Suprapubic skin (tissue), 4 donors: ENCODE results near the gene HORMAD2. TPM values are rescaled to one million over a fixed set of nuclear protein-coding genes. Genes with fewer than 3 reads are reported as not detected.

ENCODE experiments used
- DNase-seq, 2 donors: peaks; one replicate each; pipeline ENCODE4 v3.0.0-alpha.2; 2019; ENCODE audit warnings: low spot score in 2 of 2
- H3K27ac ChIP-seq: fragments of 200-600 bp; sonication (generic); one replicate; pipeline ENCODE4 v1.5.1; 2019
- H3K27me3 ChIP-seq: fragments of 200-600 bp; sonication (generic); one replicate; pipeline ENCODE4 v1.5.1; 2019
- H3K36me3 ChIP-seq: fragments of 200-600 bp; sonication (generic); one replicate; pipeline ENCODE4 v1.5.1; 2019
- H3K4me1 ChIP-seq: fragments of 200-600 bp; sonication (generic); one replicate; pipeline ENCODE4 v1.5.1; 2019
- H3K4me3 ChIP-seq: fragments of 200-600 bp; sonication (generic); one replicate; pipeline ENCODE4 v1.5.1; 2019; ENCODE audit warnings: mild to moderate bottlenecking
- H3K9me3 ChIP-seq: fragments of 200-600 bp; sonication (generic); one replicate; pipeline ENCODE4 v1.5.1; 2019
- CTCF ChIP-seq, 2 donors: fragments of 200-600 bp in 1 of 2; fragments of 450-650 bp in 1 of 2; sonication (generic) in 1 of 2; IDR thresholded peaks; one replicate each; pipeline ENCODE4 v1.5.1; 2016 to 2019; ENCODE audit warnings: antibody characterized with exemption in 2 of 2, mild to moderate bottlenecking in 1 of 2, moderate library complexity in 1 of 2
- EP300 ChIP-seq: sonication (generic); formaldehyde crosslinking; IDR thresholded peaks from one replicate; pipeline ENCODE4 v1.6.1; 2017; ENCODE audit warnings: antibody characterized with exemption
- POLR2A ChIP-seq, 2 donors: fragments of 450-650 bp; IDR thresholded peaks; one replicate each; pipeline ENCODE4 v1.6.1; 2017; ENCODE audit warnings: antibody characterized with exemption in 2 of 2, mild to moderate bottlenecking in 2 of 2, moderate library complexity in 2 of 2
- POLR2AphosphoS5 ChIP-seq, 3 donors: sonication (generic); formaldehyde crosslinking; IDR thresholded peaks; one replicate each; pipeline ENCODE4 v1.6.1; 2017; ENCODE audit warnings: antibody characterized with exemption in 3 of 3
- WGBS: methylation state at CpG from one replicate; pipeline ENCODE4 v1.1.5; 2018; 5-methylcytosine and 5-hydroxymethylcytosine counted together
- total RNA-seq, 4 donors: library from RNA; depleted of rRNA; stranded (reverse); fragments of >200 nt; gene quantifications; one replicate each; pipeline ENCODE4 v1.1.0, GENCODE V29; 2016

The HORMAD2 gene
- total RNA-seq, 4 donors from 2014 or later, result not detected

GRCh38 chr22:30043161-30043560, 37.1 kb upstream of the HORMAD2 start:
- 53% methylated on average over 4 of the region's 4 CpGs for WGBS
- H3K36me3 ChIP-seq, result no peaks in the 10 kb centered on the region
- no peak for DNase-seq
- no peak overlapping the region for H3K27ac ChIP-seq
- no peak for TF ChIP-seq CTCF (IDR thresholded peaks at IDR 0.05)
- TF ChIP-seq POLR2AphosphoS5 (IDR thresholded peaks at IDR 0.05), result no peak
- TF ChIP-seq EP300, result no peak
- no peak for TF ChIP-seq POLR2A (IDR thresholded peaks at IDR 0.05)
- peaks cover 25% of the 10 kb centered on the region for H3K4me1 ChIP-seq
- no peaks in the 10 kb centered on the region for H3K9me3 ChIP-seq
- no peak overlapping the region for H3K4me3 ChIP-seq
- no peaks in the 10 kb centered on the region for H3K27me3 ChIP-seq

- no peak overlapping the region for H3K4me3 ChIP-seq
- H3K9me3 ChIP-seq, result no peaks in the 10 kb centered on the region
- H3K36me3 ChIP-seq, result no peaks in the 10 kb centered on the region
- peak in 1 of 2 donors; percentile 67 for DNase-seq
- TF ChIP-seq POLR2AphosphoS5 (IDR thresholded peaks at IDR 0.05), result peak in 1 of 3 donors; percentile 30
- TF ChIP-seq POLR2A (IDR thresholded peaks at IDR 0.05), result no peak
- TF ChIP-seq CTCF (IDR thresholded peaks at IDR 0.05), result no peak
- whole genome bisulfite sequencing, result 23% methylated on average over 3 of the region's 3 CpGs
- H3K4me1 ChIP-seq, result peaks cover 19% of the 10 kb centered on the region
- H3K27me3 ChIP-seq, result no peaks in the 10 kb centered on the region
- no peak overlapping the region for H3K27ac ChIP-seq
Observed at GRCh38 chr22:30044369-30044768, 35.9 kb upstream of the HORMAD2 start.

- H3K9me3 ChIP-seq, result no peaks in the 10 kb centered on the region
- H3K27me3 ChIP-seq, result no peaks in the 10 kb centered on the region
- H3K36me3 ChIP-seq, result no peaks in the 10 kb centered on the region
- WGBS, result 64% methylated on average over 4 of the region's 4 CpGs
- no peak overlapping the region for H3K27ac ChIP-seq
- TF ChIP-seq POLR2A (IDR thresholded peaks at IDR 0.05) (no peak), CTCF (IDR thresholded peaks at IDR 0.05) (no peak), POLR2AphosphoS5 (IDR thresholded peaks at IDR 0.05) (no peak), EP300 (no peak)
- H3K4me3 ChIP-seq, result no peak overlapping the region
- H3K4me1 ChIP-seq, result peaks cover 19% of the 10 kb centered on the region
- peak in 1 of 2 donors; percentile 49 for DNase-seq
Observed at GRCh38 chr22:30044881-30045493, 35.3 kb upstream of the HORMAD2 start.

- Histone ChIP-seq H3K36me3 (no peaks in the 10 kb centered on the region), H3K27me3 (no peaks in the 10 kb centered on the region), H3K4me3 (no peak overlapping the region), H3K4me1 (peaks cover 19% of the 10 kb centered on the region), H3K27ac (no peak overlapping the region), H3K9me3 (no peaks in the 10 kb centered on the region)
- 87% methylated on average over 4 of the region's 4 CpGs for WGBS
- peak in 1 of 2 donors; percentile 70 for DNase-seq
- no peak for TF ChIP-seq POLR2A (IDR thresholded peaks at IDR 0.05)
- TF ChIP-seq POLR2AphosphoS5 (IDR thresholded peaks at IDR 0.05), result no peak
- no peak for TF ChIP-seq CTCF (IDR thresholded peaks at IDR 0.05)
- no peak for TF ChIP-seq EP300
Observed at GRCh38 chr22:30045494-30045887, 34.8 kb upstream of the HORMAD2 start.

- H3K9me3 ChIP-seq, result no peaks in the 10 kb centered on the region
- no peak for TF ChIP-seq POLR2A (IDR thresholded peaks at IDR 0.05)
- no peak for TF ChIP-seq EP300
- no peak for TF ChIP-seq CTCF (IDR thresholded peaks at IDR 0.05)
- TF ChIP-seq POLR2AphosphoS5 (IDR thresholded peaks at IDR 0.05), result no peak
- H3K4me1 ChIP-seq, result peaks cover 19% of the 10 kb centered on the region
- H3K36me3 ChIP-seq, result no peaks in the 10 kb centered on the region
- H3K4me3 ChIP-seq, result no peak overlapping the region
- H3K27ac ChIP-seq, result no peak overlapping the region
- WGBS, result 98% methylated on average over 14 of the region's 21 CpGs
- no peaks in the 10 kb centered on the region for H3K27me3 ChIP-seq
- DNase-seq, result peak in 1 of 2 donors; percentile 37
Observed at GRCh38 chr22:30045901-30046715, 34.2 kb upstream of the HORMAD2 start.
